GM23338 (cell line): ENCODE measurements around the gene F2RL3. TPM values are rescaled to one million over a fixed set of nuclear protein-coding genes. Genes with fewer than 3 reads are reported as not detected.

ENCODE experiments used
- ATAC-seq: fragments of 200-7000 bp; cut with Tn5 transposase; 3 replicates; pipeline ENCODE4 v1.9.1; 2020
- DNase-seq: peaks from one replicate; pipeline ENCODE4 v3.0.0-alpha.2; 2015; ENCODE audit warnings: low spot score
- H2AFZ ChIP-seq: fragments of 200-600 bp; sonication (generic); 2 replicates; pipeline ENCODE4 v1.8.0; 2016; ENCODE audit warnings: antibody characterized with exemption, mild to moderate bottlenecking, moderate library complexity
- H3F3A ChIP-seq: fragments of 200-600 bp; sonication (generic); replicated peaks from 2 replicates; pipeline ENCODE4 v1.8.0; 2017; ENCODE audit warnings: antibody characterized with exemption, mixed run types, low read depth
- H3K27ac ChIP-seq: fragments of 200-600 bp; sonication (generic); 2 replicates; pipeline ENCODE4 v1.6.1; 2016; ENCODE audit warnings: low read depth
- H3K27me3 ChIP-seq: fragments of 200-600 bp; sonication (generic); 2 replicates; pipeline ENCODE4 v1.8.0; 2016; ENCODE audit warnings: mild to moderate bottlenecking, mixed run types, moderate library complexity; ENCODE audit not compliant: insufficient read depth
- H3K36me3 ChIP-seq: fragments of 200-600 bp; sonication (generic); 2 replicates; pipeline ENCODE4 v1.8.0; 2016; ENCODE audit warnings: mild to moderate bottlenecking; ENCODE audit not compliant: insufficient read depth
- H3K4me1 ChIP-seq: fragments of 200-600 bp; sonication (generic); 2 replicates; pipeline ENCODE4 v1.8.0; 2016; ENCODE audit warnings: mild to moderate bottlenecking, moderate library complexity; ENCODE audit not compliant: insufficient read depth
- H3K4me2 ChIP-seq: fragments of 200-600 bp; sonication (generic); 2 replicates; pipeline ENCODE4 v1.7.1; 2017; ENCODE audit warnings: mixed run types
- H3K4me3 ChIP-seq: fragments of 200-600 bp; sonication (generic); 2 replicates; pipeline ENCODE4 v1.6.1; 2016; ENCODE audit warnings: mixed run types
- H3K79me2 ChIP-seq: fragments of 200-600 bp; sonication (generic); replicated peaks from 2 replicates; pipeline ENCODE4 v1.8.0; 2017; ENCODE audit warnings: mild to moderate bottlenecking; ENCODE audit not compliant: insufficient read depth
- H3K9me2 ChIP-seq: fragments of 200-600 bp; sonication (generic); 2 replicates; pipeline ENCODE4 v1.8.0; 2017; ENCODE audit not compliant: insufficient read depth
- H4K20me1 ChIP-seq: fragments of 200-600 bp; sonication (generic); replicated peaks from 2 replicates; pipeline ENCODE4 v1.8.0; 2017; ENCODE audit warnings: mild to moderate bottlenecking; ENCODE audit not compliant: insufficient read depth
- H3K27ac Mint-ChIP-seq: 2 replicates; pipeline ENCODE4 v1.8.0; 2020; ENCODE audit warnings: inconsistent platforms, mild to moderate bottlenecking, moderate library complexity, mixed read lengths
- H3K27me3 Mint-ChIP-seq: 3 replicates; pipeline ENCODE4 v1.8.0; 2022; ENCODE audit warnings: low read depth, mild to moderate bottlenecking, moderate library complexity, mixed read lengths, inconsistent platforms; ENCODE audit not compliant: insufficient read depth, poor library complexity
- H3K36me3 Mint-ChIP-seq: 3 replicates; pipeline ENCODE4 v1.8.0; 2021; ENCODE audit warnings: low read depth, mild to moderate bottlenecking, inconsistent platforms, moderate library complexity, mixed read lengths
- H3K4me1 Mint-ChIP-seq: 3 replicates; pipeline ENCODE4 v1.8.0; 2020; ENCODE audit warnings: mild to moderate bottlenecking, inconsistent platforms, mixed read lengths
- H3K4me3 Mint-ChIP-seq: 3 replicates; pipeline ENCODE4 v1.8.0; 2021; ENCODE audit warnings: moderate library complexity, mild to moderate bottlenecking, inconsistent platforms, mixed read lengths
- H3K9me3 Mint-ChIP-seq: 3 replicates; pipeline ENCODE4 v1.8.0; 2020; ENCODE audit warnings: moderate library complexity, mild to moderate bottlenecking, inconsistent platforms, mixed read lengths
- CREB1 ChIP-seq: fragments of 250-450 bp; sonication (Bioruptor Pico); IDR thresholded peaks from 2 replicates; pipeline ENCODE4 v1.5.0; 2020; ENCODE audit warnings: low read depth, mild to moderate bottlenecking, moderate library complexity
- CTCF ChIP-seq, 2 experiments: fragments of 200-600 bp in 1 of 2; sonication (generic) in 1 of 2; conservative IDR thresholded peaks; 2 replicates each; pipeline versions ENCODE4 v1.5.1 to v1.6.1; 2016 to 2017; ENCODE audit warnings: antibody characterized with exemption in 2 of 2, low read depth in 2 of 2, mild to moderate bottlenecking in 2 of 2, moderate library complexity in 1 of 2
- EZH2 ChIP-seq: fragments of 200-600 bp; sonication (generic); IDR thresholded peaks from one replicate; pipeline ENCODE4 v1.8.0; 2017; ENCODE audit warnings: antibody characterized with exemption, mild to moderate bottlenecking, low read depth; ENCODE audit not compliant: unreplicated experiment
- EZH2phosphoT487 ChIP-seq: fragments of 200-600 bp; sonication (generic); IDR thresholded peaks from one replicate; pipeline ENCODE4 v1.8.1; 2018; ENCODE audit warnings: antibody characterized with exemption; ENCODE audit not compliant: unreplicated experiment
- JUNB ChIP-seq: IDR thresholded peaks from one replicate; pipeline ENCODE4 v1.6.1; 2016; ENCODE audit warnings: antibody characterized with exemption; ENCODE audit not compliant: unreplicated experiment
- NANOG ChIP-seq: IDR thresholded peaks from 2 replicates; pipeline ENCODE4 v1.6.1; 2016; ENCODE audit warnings: antibody characterized with exemption, borderline replicate concordance
- POLR2AphosphoS5 ChIP-seq: IDR thresholded peaks from 2 replicates; pipeline ENCODE4 v1.6.1; 2016; ENCODE audit warnings: antibody characterized with exemption, low read depth
- REST ChIP-seq: IDR thresholded peaks from one replicate; pipeline ENCODE4 v1.6.1; 2018; ENCODE audit warnings: antibody characterized with exemption; ENCODE audit not compliant: unreplicated experiment
- STAT1 ChIP-seq: IDR thresholded peaks from one replicate; pipeline ENCODE4 v1.6.1; 2016; ENCODE audit warnings: antibody characterized with exemption; ENCODE audit not compliant: unreplicated experiment
- ZNF114 ChIP-seq: fragments of 250-450 bp; sonication (Bioruptor Pico); IDR thresholded peaks from 2 replicates; pipeline ENCODE4 v1.5.0; 2020; ENCODE audit warnings: mild to moderate bottlenecking, moderate library complexity
- ZNF331 ChIP-seq: fragments of 250-450 bp; sonication (Bioruptor Pico); IDR thresholded peaks from 2 replicates; pipeline ENCODE4 v1.5.0; 2020; ENCODE audit warnings: low read depth, mild to moderate bottlenecking, moderate library complexity
- polyA plus RNA-seq: library from polyadenylated mRNA; unstranded; fragments of >200 nt; fragmentation: Nextera tagmentation; extraction: Ambion mirVana; gene quantifications from 2 replicates; pipeline ENCODE4 v1.2.1, GENCODE V29; 2016
- total RNA-seq: library from RNA; depleted of rRNA; stranded (reverse); fragments of >200 nt; shearing (Covaris generic); gene quantifications from 2 replicates; pipeline ENCODE4 v1.2.3, GENCODE V29; 2014
- TF ChIP-seq, protein P1 (sequence below): IDR thresholded peaks from 2 replicates; pipeline ENCODE4 v1.6.1; 2016; ENCODE audit warnings: antibody characterized with exemption
- TF ChIP-seq, protein P2 (sequence below): fragments of 250-450 bp; sonication (Bioruptor Pico); IDR thresholded peaks from 2 replicates; pipeline ENCODE4 v1.5.0; 2020; ENCODE audit warnings: mild to moderate bottlenecking, moderate library complexity

The F2RL3 gene
- total and polyA plus RNA-seq, 2 experiments from 2014 or later = not detected

- no peaks in the 10 kb centered on the region for H3K4me1 ChIP-seq
- no peaks in the 10 kb centered on the region for H3K79me2 ChIP-seq
- no peak overlapping the region for H3K4me3 ChIP-seq
- Mint-ChIP-seq H3K4me1 (no peaks in the 10 kb centered on the region; the same call in 2 of the 3 replicates), H3K36me3 (peaks cover 29% of the 10 kb centered on the region), H3K9me3 (peaks cover 38% of the 10 kb centered on the region), H3K27me3 (peaks cover 6% of the 10 kb centered on the region), H3K27ac (no peak overlapping the region), H3K4me3 (no peak overlapping the region)
- no peaks in the 10 kb centered on the region for H4K20me1 ChIP-seq
- no peak overlapping the region for H2AFZ ChIP-seq
- H3K27ac ChIP-seq = no peak overlapping the region
- H3K4me2 ChIP-seq = no peak overlapping the region
- TF ChIP-seq ZNF331 (CRISPR knock-in tag) = no peak
- TF ChIP-seq, protein P1, sequence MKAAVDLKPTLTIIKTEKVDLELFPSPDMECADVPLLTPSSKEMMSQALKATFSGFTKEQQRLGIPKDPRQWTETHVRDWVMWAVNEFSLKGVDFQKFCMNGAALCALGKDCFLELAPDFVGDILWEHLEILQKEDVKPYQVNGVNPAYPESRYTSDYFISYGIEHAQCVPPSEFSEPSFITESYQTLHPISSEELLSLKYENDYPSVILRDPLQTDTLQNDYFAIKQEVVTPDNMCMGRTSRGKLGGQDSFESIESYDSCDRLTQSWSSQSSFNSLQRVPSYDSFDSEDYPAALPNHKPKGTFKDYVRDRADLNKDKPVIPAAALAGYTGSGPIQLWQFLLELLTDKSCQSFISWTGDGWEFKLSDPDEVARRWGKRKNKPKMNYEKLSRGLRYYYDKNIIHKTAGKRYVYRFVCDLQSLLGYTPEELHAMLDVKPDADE = no peak
- no peak for TF ChIP-seq STAT1
- TF ChIP-seq, protein P2, sequence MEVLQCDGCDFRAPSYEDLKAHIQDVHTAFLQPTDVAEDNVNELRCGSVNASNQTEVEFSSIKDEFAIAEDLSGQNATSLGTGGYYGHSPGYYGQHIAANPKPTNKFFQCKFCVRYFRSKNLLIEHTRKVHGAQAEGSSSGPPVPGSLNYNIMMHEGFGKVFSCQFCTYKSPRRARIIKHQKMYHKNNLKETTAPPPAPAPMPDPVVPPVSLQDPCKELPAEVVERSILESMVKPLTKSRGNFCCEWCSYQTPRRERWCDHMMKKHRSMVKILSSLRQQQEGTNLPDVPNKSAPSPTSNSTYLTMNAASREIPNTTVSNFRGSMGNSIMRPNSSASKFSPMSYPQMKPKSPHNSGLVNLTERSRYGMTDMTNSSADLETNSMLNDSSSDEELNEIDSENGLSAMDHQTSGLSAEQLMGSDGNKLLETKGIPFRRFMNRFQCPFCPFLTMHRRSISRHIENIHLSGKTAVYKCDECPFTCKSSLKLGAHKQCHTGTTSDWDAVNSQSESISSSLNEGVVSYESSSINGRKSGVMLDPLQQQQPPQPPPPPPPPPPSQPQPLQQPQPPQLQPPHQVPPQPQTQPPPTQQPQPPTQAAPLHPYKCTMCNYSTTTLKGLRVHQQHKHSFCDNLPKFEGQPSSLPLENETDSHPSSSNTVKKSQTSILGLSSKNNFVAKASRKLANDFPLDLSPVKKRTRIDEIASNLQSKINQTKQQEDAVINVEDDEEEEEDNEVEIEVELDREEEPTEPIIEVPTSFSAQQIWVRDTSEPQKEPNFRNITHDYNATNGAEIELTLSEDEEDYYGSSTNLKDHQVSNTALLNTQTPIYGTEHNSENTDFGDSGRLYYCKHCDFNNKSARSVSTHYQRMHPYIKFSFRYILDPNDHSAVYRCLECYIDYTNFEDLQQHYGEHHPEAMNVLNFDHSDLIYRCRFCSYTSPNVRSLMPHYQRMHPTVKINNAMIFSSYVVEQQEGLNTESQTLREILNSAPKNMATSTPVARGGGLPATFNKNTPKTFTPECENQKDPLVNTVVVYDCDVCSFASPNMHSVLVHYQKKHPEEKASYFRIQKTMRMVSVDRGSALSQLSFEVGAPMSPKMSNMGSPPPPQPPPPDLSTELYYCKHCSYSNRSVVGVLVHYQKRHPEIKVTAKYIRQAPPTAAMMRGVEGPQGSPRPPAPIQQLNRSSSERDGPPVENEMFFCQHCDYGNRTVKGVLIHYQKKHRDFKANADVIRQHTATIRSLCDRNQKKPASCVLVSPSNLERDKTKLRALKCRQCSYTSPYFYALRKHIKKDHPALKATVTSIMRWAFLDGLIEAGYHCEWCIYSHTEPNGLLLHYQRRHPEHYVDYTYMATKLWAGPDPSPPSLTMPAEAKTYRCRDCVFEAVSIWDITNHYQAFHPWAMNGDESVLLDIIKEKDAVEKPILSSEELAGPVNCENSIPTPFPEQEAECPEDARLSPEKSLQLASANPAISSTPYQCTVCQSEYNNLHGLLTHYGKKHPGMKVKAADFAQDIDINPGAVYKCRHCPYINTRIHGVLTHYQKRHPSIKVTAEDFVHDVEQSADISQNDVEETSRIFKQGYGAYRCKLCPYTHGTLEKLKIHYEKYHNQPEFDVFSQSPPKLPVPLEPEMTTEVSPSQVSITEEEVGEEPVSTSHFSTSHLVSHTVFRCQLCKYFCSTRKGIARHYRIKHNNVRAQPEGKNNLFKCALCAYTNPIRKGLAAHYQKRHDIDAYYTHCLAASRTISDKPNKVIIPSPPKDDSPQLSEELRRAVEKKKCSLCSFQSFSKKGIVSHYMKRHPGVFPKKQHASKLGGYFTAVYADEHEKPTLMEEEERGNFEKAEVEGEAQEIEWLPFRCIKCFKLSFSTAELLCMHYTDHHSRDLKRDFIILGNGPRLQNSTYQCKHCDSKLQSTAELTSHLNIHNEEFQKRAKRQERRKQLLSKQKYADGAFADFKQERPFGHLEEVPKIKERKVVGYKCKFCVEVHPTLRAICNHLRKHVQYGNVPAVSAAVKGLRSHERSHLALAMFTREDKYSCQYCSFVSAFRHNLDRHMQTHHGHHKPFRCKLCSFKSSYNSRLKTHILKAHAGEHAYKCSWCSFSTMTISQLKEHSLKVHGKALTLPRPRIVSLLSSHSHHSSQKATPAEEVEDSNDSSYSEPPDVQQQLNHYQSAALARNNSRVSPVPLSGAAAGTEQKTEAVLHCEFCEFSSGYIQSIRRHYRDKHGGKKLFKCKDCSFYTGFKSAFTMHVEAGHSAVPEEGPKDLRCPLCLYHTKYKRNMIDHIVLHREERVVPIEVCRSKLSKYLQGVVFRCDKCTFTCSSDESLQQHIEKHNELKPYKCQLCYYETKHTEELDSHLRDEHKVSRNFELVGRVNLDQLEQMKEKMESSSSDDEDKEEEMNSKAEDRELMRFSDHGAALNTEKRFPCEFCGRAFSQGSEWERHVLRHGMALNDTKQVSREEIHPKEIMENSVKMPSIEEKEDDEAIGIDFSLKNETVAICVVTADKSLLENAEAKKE (CRISPR knock-in tag) = no peak
- TF ChIP-seq REST = no peak
- TF ChIP-seq ZNF114 (CRISPR knock-in tag) = no peak
- TF ChIP-seq POLR2AphosphoS5 = no peak
- TF ChIP-seq JUNB = no peak
- TF ChIP-seq NANOG = no peak
- TF ChIP-seq EZH2 = no peak
- TF ChIP-seq EZH2phosphoT487 = no peak
- TF ChIP-seq CTCF (conservative IDR thresholded peaks at IDR 0.05; ENCODE audit: low read depth in 2 of 2) = no peak
- no peak for TF ChIP-seq CREB1
- no peak for ATAC-seq
- no peaks in the 10 kb centered on the region for H3K9me2 ChIP-seq
- no peaks in the 10 kb centered on the region for H3K27me3 ChIP-seq
- DNase-seq = no peak
- no peaks in the 10 kb centered on the region for H3K36me3 ChIP-seq
- H3F3A ChIP-seq = no peaks in the 10 kb centered on the region
These were observed 33.8 kb downstream of the F2RL3 start for GRCh38 chr19:16922592-16922934.
